H9 (cell line): ENCODE results near the gene IMMP2L. TPM values are rescaled to one million over a fixed set of nuclear protein-coding genes. Genes with fewer than 3 reads are reported as not detected.

ENCODE experiments used
- DNase-seq: peaks from one replicate; pipeline ENCODE4 v3.0.0-alpha.2; 2017
- H2AFZ ChIP-seq: one replicate; pipeline ENCODE4 v1.6.1; 2013; ENCODE audit warnings: mild to moderate bottlenecking, low read length, control low read depth, moderate library complexity
- H2AK5ac ChIP-seq: 2 replicates; pipeline ENCODE4 v1.6.1; 2013; ENCODE audit warnings: low read length, control low read depth, mixed read lengths; ENCODE audit not compliant: insufficient read length
- H2BK120ac ChIP-seq: one replicate; pipeline ENCODE4 v1.6.1; 2013; ENCODE audit warnings: low read depth, mild to moderate bottlenecking, low read length, control low read depth, inconsistent platforms; ENCODE audit not compliant: poor library complexity, severe bottlenecking
- H2BK12ac ChIP-seq: 2 replicates; pipeline ENCODE4 v1.6.1; 2013; ENCODE audit warnings: low read length, control low read depth, mixed read lengths, low read depth; ENCODE audit not compliant: insufficient read length
- H2BK15ac ChIP-seq: 2 replicates; pipeline ENCODE4 v1.6.1; 2013; ENCODE audit warnings: low read depth, low read length, control low read depth
- H2BK20ac ChIP-seq: one replicate; pipeline ENCODE4 v1.6.1; 2013; ENCODE audit warnings: low read depth, mild to moderate bottlenecking, low read length, control low read depth, inconsistent platforms; ENCODE audit not compliant: poor library complexity, severe bottlenecking
- H2BK5ac ChIP-seq: 2 replicates; pipeline ENCODE4 v1.6.1; 2013; ENCODE audit warnings: low read length, control low read depth, mixed read lengths; ENCODE audit not compliant: insufficient read length
- H3K14ac ChIP-seq: 2 replicates; pipeline ENCODE4 v1.6.1; 2013; ENCODE audit warnings: low read length, control low read depth; ENCODE audit not compliant: insufficient read depth
- H3K18ac ChIP-seq: 2 replicates; pipeline ENCODE4 v1.6.1; 2013; ENCODE audit warnings: low read depth, mild to moderate bottlenecking, mixed read lengths, low read length, control low read depth; ENCODE audit not compliant: insufficient read length
- H3K23ac ChIP-seq: 2 replicates; pipeline ENCODE4 v1.6.1; 2013; ENCODE audit warnings: low read length, control low read depth, mixed read lengths, low read depth; ENCODE audit not compliant: insufficient read length
- H3K23me2 ChIP-seq: 2 replicates; pipeline ENCODE4 v1.6.1; 2013; ENCODE audit warnings: low read depth, mild to moderate bottlenecking, mixed read lengths, low read length, control low read depth; ENCODE audit not compliant: insufficient read length, poor library complexity, severe bottlenecking
- H3K27ac ChIP-seq: 2 replicates; pipeline ENCODE4 v1.5.1; 2013; ENCODE audit warnings: low read length, control low read depth, mixed read lengths, low read depth; ENCODE audit not compliant: insufficient read length
- H3K27me3 ChIP-seq: 2 replicates; pipeline ENCODE4 v1.6.1; 2013; ENCODE audit warnings: low read length, control low read depth, inconsistent platforms; ENCODE audit not compliant: insufficient read depth
- H3K4ac ChIP-seq: 2 replicates; pipeline ENCODE4 v1.6.1; 2013; ENCODE audit warnings: low read depth, mild to moderate bottlenecking, control low read depth, inconsistent platforms, low read length, moderate library complexity
- H3K4me1 ChIP-seq: 2 replicates; pipeline ENCODE4 v1.6.1; 2013; ENCODE audit warnings: low read length, control low read depth, inconsistent platforms; ENCODE audit not compliant: insufficient read depth
- H3K4me2 ChIP-seq: 2 replicates; pipeline ENCODE4 v1.6.1; 2013; ENCODE audit warnings: low read length, control low read depth, mixed read lengths; ENCODE audit not compliant: insufficient read length, insufficient read depth
- H3K56ac ChIP-seq: 2 replicates; pipeline ENCODE4 v1.6.1; 2013; ENCODE audit warnings: low read depth, mild to moderate bottlenecking, mixed read lengths, low read length, control low read depth; ENCODE audit not compliant: insufficient read length
- H3K79me1 ChIP-seq: 2 replicates; pipeline ENCODE4 v1.6.1; 2013; ENCODE audit warnings: low read depth, mild to moderate bottlenecking, moderate library complexity, low read length, control low read depth, inconsistent platforms; ENCODE audit not compliant: insufficient read depth, poor library complexity, severe bottlenecking
- H3K79me2 ChIP-seq: 2 replicates; pipeline ENCODE4 v1.6.1; 2013; ENCODE audit warnings: low read length, control low read depth, inconsistent platforms; ENCODE audit not compliant: insufficient read depth
- H3K9ac ChIP-seq: 2 replicates; pipeline ENCODE4 v1.6.1; 2013; ENCODE audit warnings: low read length, control low read depth, mixed read lengths; ENCODE audit not compliant: insufficient read length; ENCODE audit errors: extremely low read depth
- H3K9me3 ChIP-seq: one replicate; pipeline ENCODE4 v1.6.1; 2013; ENCODE audit warnings: low read depth, low read length, inconsistent platforms; ENCODE audit not compliant: control insufficient read depth
- H3T11ph ChIP-seq: one replicate; pipeline ENCODE4 v1.6.1; 2013; ENCODE audit warnings: mild to moderate bottlenecking, low read length, control low read depth, inconsistent platforms
- H4K20me1 ChIP-seq: one replicate; pipeline ENCODE4 v1.6.1; 2013; ENCODE audit not compliant: control insufficient read depth, insufficient read length, insufficient read depth
- H4K5ac ChIP-seq: 2 replicates; pipeline ENCODE4 v1.6.1; 2013; ENCODE audit warnings: low read depth, mild to moderate bottlenecking, mixed read lengths, low read length, control low read depth; ENCODE audit not compliant: insufficient read length
- H4K8ac ChIP-seq: replicated peaks from 2 replicates; pipeline ENCODE4 v1.6.1; 2013; ENCODE audit warnings: low read length, control low read depth, mixed read lengths, low read depth; ENCODE audit not compliant: insufficient read length
- H4K91ac ChIP-seq: 2 replicates; pipeline ENCODE4 v1.6.1; 2013; ENCODE audit warnings: low read depth, mild to moderate bottlenecking, moderate library complexity, mixed read lengths, low read length, control low read depth; ENCODE audit not compliant: insufficient read length
- H3K27ac Mint-ChIP-seq, 3 experiments: 2 replicates in 2 of 3; 3 replicates in 1 of 3; pipeline ENCODE4 v1.8.0; 2020 to 2021; ENCODE audit warnings: mixed read lengths in 3 of 3, mild to moderate bottlenecking in 1 of 3, moderate library complexity in 1 of 3
- H3K27me3 Mint-ChIP-seq: 2 replicates; pipeline ENCODE4 v1.8.0; 2021; ENCODE audit warnings: low read depth, mild to moderate bottlenecking, moderate library complexity, mixed read lengths
- H3K36me3 Mint-ChIP-seq, 3 experiments: 2 replicates in 2 of 3; 3 replicates in 1 of 3; pipeline ENCODE4 v1.8.0; 2020 to 2021; ENCODE audit warnings: low read depth in 3 of 3, mixed read lengths in 3 of 3; ENCODE audit not compliant: insufficient read depth in 1 of 3
- H3K4me1 Mint-ChIP-seq, 2 experiments: 2 replicates each; pipeline ENCODE4 v1.8.0; 2020; ENCODE audit warnings: mixed read lengths in 2 of 2
- H3K4me3 Mint-ChIP-seq, 2 experiments: 2 replicates in 1 of 2; 3 replicates in 1 of 2; pipeline ENCODE4 v1.8.0; 2020 to 2021; ENCODE audit warnings: mild to moderate bottlenecking in 2 of 2, mixed read lengths in 2 of 2, moderate library complexity in 1 of 2
- H3K9me3 Mint-ChIP-seq, 2 experiments: 2 replicates in 1 of 2; 3 replicates in 1 of 2; pipeline ENCODE4 v1.8.0; 2020; ENCODE audit warnings: mild to moderate bottlenecking in 2 of 2, mixed read lengths in 2 of 2, moderate library complexity in 1 of 2
- total RNA-seq: library from RNA; stranded (reverse); gene quantifications from 2 replicates; pipeline ENCODE4 v1.2.1, GENCODE V29; 2021
- TF ChIP-seq, protein P1 (sequence below): fragments of 200-600 bp; sonication (generic); conservative IDR thresholded peaks from 3 replicates; pipeline ENCODE4 v1.8.0; 2021; ENCODE audit warnings: antibody characterized with exemption, mild to moderate bottlenecking

The IMMP2L gene
- total RNA-seq, 1 experiment from 2014 or later, result 14.7 TPM

DNA sequence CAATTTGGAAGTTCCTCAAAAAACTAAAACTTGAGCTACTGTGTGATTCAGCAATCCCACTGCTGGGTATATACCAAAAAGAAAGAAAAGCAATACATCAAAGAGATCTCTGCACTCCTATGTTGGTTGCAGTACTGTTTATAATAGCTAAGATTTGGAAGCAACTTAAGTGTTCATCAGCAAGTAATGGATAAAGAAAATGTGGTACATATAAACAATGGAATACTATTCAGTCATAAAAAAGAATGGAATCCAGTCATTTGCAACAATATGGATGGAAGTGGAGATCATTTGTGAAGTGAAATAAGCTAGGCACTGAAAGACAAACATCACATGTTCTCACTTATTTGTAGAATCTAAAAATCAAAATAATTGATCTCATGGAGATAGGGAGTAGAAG lies 16.5 kb upstream of the IMMP2L start:
- Histone ChIP-seq H2BK20ac (no peak overlapping the region), H3K18ac (no peak overlapping the region), H3K56ac (no peak overlapping the region), H3K79me1 (no peaks in the 10 kb centered on the region), H3K4me1 (no peaks in the 10 kb centered on the region), H3K9ac (no peak overlapping the region), H3K27me3 (no peaks in the 10 kb centered on the region), H3K23ac (no peak overlapping the region), H3K4me2 (no peak overlapping the region), H3T11ph (no peak overlapping the region), H2AFZ (no peak overlapping the region), H4K8ac (no peak overlapping the region), H2BK15ac (no peak overlapping the region), H2BK12ac (no peak overlapping the region), H3K23me2 (no peaks in the 10 kb centered on the region), H3K27ac (no peak overlapping the region), H4K91ac (no peak overlapping the region), H4K5ac (no peak overlapping the region), H3K79me2 (no peaks in the 10 kb centered on the region), H4K20me1 (no peaks in the 10 kb centered on the region), H2BK5ac (no peak overlapping the region), H3K14ac (no peak overlapping the region), H3K9me3 (no peaks in the 10 kb centered on the region), H2AK5ac (no peak overlapping the region), H2BK120ac (no peak overlapping the region), H3K4ac (no peak overlapping the region)
- no peaks in the 10 kb centered on the region for H3K4me1 Mint-ChIP-seq
- H3K27me3 Mint-ChIP-seq, result no peaks in the 10 kb centered on the region
- H3K9me3 Mint-ChIP-seq, result peaks cover 19 to 22% of the 10 kb centered on the region in 2 experiments; a peak in 4 of 5 replicates
- H3K36me3 Mint-ChIP-seq, result peaks cover 0 to 11% (median 4%) of the 10 kb centered on the region in 3 experiments; a peak in 3 of 7 replicates
- H3K27ac Mint-ChIP-seq, result no peak overlapping the region
- no peak for DNase-seq
- no peak overlapping the region for H3K4me3 Mint-ChIP-seq
- TF ChIP-seq, protein P1, sequence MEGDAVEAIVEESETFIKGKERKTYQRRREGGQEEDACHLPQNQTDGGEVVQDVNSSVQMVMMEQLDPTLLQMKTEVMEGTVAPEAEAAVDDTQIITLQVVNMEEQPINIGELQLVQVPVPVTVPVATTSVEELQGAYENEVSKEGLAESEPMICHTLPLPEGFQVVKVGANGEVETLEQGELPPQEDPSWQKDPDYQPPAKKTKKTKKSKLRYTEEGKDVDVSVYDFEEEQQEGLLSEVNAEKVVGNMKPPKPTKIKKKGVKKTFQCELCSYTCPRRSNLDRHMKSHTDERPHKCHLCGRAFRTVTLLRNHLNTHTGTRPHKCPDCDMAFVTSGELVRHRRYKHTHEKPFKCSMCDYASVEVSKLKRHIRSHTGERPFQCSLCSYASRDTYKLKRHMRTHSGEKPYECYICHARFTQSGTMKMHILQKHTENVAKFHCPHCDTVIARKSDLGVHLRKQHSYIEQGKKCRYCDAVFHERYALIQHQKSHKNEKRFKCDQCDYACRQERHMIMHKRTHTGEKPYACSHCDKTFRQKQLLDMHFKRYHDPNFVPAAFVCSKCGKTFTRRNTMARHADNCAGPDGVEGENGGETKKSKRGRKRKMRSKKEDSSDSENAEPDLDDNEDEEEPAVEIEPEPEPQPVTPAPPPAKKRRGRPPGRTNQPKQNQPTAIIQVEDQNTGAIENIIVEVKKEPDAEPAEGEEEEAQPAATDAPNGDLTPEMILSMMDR, result no peak
